ENCODE results near the gene FBN2.

GRCh38 chr5:128237000-128237399 lies 301.0 kb downstream of the FBN2 start:
- TF ChIP-seq POLR2AphosphoS5 (IDR thresholded peaks at IDR 0.05) (no peak), CTCF (IDR thresholded peaks at IDR 0.05) (no peak), POLR2A (IDR thresholded peaks at IDR 0.05; ENCODE audit: low read depth) (no peak)

All from esophagus muscularis mucosa (tissue), 3 donors.